ENCODE results near the gene PPP1R14B.

Gene PPP1R14B

GRCh38 chr11:64262271-64263002, 15.7 kb upstream of the PPP1R14B start:
- FAIRE-seq (no peak), DNase-seq (ENCODE audit: insufficient read length, low spot score) (no peak)
- no peak for TF ChIP-seq TAF1 (IDR thresholded peaks at IDR 0.05; ENCODE audit: low read depth, low read length)

DNA sequence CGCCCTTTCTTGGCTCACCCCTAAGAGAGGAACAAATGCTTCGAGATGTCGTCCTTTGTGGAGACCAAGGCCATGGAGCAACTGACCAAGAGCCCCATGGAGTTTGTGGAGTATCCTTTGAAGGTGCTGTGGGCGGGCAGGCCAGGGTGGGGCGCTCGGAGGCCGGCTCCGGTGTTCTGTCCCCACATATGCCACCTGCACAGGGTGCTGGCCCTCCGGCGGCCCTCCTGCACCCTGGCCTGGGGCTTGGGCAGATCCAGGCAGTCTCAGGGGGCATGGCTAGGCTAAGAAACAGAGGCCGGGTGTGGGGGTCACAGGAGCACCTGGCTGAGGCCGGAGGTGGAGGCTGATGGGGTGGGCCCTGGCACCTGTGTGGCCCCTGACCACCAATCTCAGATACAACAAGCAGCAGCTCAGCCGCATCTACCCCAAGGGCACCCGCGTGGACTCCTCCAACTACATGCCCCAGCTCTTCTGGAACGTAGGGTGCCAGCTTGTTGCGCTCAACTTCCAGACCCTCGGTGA, 14.9 kb upstream of the PPP1R14B start:
- FAIRE-seq (no peak), DNase-seq (ENCODE audit: insufficient read length, low spot score) (no peak)
- TF ChIP-seq POLR2A (IDR thresholded peaks at IDR 0.05; ENCODE audit: low read depth, low read length) (no peak), PAX5 (IDR thresholded peaks at IDR 0.05; ENCODE audit: insufficient read depth, low read length, severe bottlenecking) (no peak), POLR2AphosphoS5 (IDR thresholded peaks at IDR 0.05; ENCODE audit: low read depth, low read length) (no peak), SPI1 (IDR thresholded peaks at IDR 0.05; ENCODE audit: low read depth, low read length) (no peak), TAF1 (IDR thresholded peaks at IDR 0.05; ENCODE audit: low read depth, low read length) (no peak), POU2F2 (IDR thresholded peaks at IDR 0.05; ENCODE audit: low read depth, low read length) (no peak)

- TF ChIP-seq PAX5 (IDR thresholded peaks at IDR 0.05; ENCODE audit: insufficient read depth, low read length, severe bottlenecking) (no peak), SPI1 (IDR thresholded peaks at IDR 0.05; ENCODE audit: low read depth, low read length) (no peak), POLR2AphosphoS5 (IDR thresholded peaks at IDR 0.05; ENCODE audit: low read depth, low read length) (no peak), POLR2A (IDR thresholded peaks at IDR 0.05; ENCODE audit: low read depth, low read length) (no peak), TAF1 (IDR thresholded peaks at IDR 0.05; ENCODE audit: low read depth, low read length) (no peak), POU2F2 (IDR thresholded peaks at IDR 0.05; ENCODE audit: low read depth, low read length) (no peak)
- DNase-seq (ENCODE audit: insufficient read length, low spot score) = no peak
- no peak for FAIRE-seq
Measured at GRCh38 chr11:64260147-64260708, 13.5 kb upstream of the PPP1R14B start.

DNA sequence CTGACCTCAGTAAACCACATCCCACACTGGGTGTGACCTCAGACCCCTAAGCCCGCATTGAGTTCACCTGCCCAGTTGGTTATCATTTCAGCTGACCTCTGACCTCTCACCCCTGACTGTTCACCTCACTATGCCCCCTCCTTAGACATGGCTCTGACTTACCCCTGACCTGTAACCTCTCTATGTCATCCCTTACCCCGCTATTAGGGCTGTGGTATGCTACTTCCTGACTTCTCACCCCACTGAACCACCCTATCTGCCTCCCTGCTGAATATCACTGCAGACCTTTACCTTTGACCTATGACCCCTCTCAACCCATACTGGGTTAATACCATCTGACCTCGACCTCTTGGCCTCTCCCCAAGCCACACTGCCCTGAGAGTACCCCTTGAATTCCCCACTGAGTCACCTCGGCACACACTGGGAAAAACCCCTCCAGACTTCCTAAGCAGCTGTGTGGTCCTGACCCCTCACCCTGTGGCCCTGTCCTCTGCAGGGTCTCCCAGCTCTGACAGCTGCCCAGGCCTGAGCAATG, 12.9 kb upstream of the PPP1R14B start:
- FAIRE-seq = no peak
- TF ChIP-seq POLR2AphosphoS5 (IDR thresholded peaks at IDR 0.05; ENCODE audit: low read depth, low read length) (no peak), POU2F2 (IDR thresholded peaks at IDR 0.05; ENCODE audit: low read depth, low read length) (no peak), TAF1 (IDR thresholded peaks at IDR 0.05; ENCODE audit: low read depth, low read length) (no peak), PAX5 (IDR thresholded peaks at IDR 0.05; ENCODE audit: insufficient read depth, low read length, severe bottlenecking) (no peak), POLR2A (IDR thresholded peaks at IDR 0.05; ENCODE audit: low read depth, low read length) (no peak)

GRCh38 chr11:64258946-64259532, 12.3 kb upstream of the PPP1R14B start:
- TF ChIP-seq SPI1 (IDR thresholded peaks at IDR 0.05; ENCODE audit: low read depth, low read length) = no peak
- TF ChIP-seq PAX5 (IDR thresholded peaks at IDR 0.05; ENCODE audit: insufficient read depth, low read length, severe bottlenecking) = no peak
- TF ChIP-seq TAF1 (IDR thresholded peaks at IDR 0.05; ENCODE audit: low read depth, low read length) = no peak
- no peak for TF ChIP-seq POLR2AphosphoS5 (IDR thresholded peaks at IDR 0.05; ENCODE audit: low read depth, low read length)
- DNase-seq (ENCODE audit: insufficient read length, low spot score) = no peak
- FAIRE-seq = no peak

More for the DNA sequence above, 12.9 kb upstream of the PPP1R14B start:
- no peak for DNase-seq (ENCODE audit: insufficient read length, low spot score)

GRCh38 chr11:64258356-64258755, 11.6 kb upstream of the PPP1R14B start:
- DNase-seq (ENCODE audit: insufficient read length, low spot score) = no peak
- FAIRE-seq = no peak
- TF ChIP-seq POLR2A (IDR thresholded peaks at IDR 0.05; ENCODE audit: low read depth, low read length) (no peak), TAF1 (IDR thresholded peaks at IDR 0.05; ENCODE audit: low read depth, low read length) (no peak), POLR2AphosphoS5 (IDR thresholded peaks at IDR 0.05; ENCODE audit: low read depth, low read length) (no peak), POU2F2 (IDR thresholded peaks at IDR 0.05; ENCODE audit: low read depth, low read length) (no peak), PAX5 (IDR thresholded peaks at IDR 0.05; ENCODE audit: insufficient read depth, low read length, severe bottlenecking) (no peak), SPI1 (IDR thresholded peaks at IDR 0.05; ENCODE audit: low read depth, low read length) (no peak)

DNA sequence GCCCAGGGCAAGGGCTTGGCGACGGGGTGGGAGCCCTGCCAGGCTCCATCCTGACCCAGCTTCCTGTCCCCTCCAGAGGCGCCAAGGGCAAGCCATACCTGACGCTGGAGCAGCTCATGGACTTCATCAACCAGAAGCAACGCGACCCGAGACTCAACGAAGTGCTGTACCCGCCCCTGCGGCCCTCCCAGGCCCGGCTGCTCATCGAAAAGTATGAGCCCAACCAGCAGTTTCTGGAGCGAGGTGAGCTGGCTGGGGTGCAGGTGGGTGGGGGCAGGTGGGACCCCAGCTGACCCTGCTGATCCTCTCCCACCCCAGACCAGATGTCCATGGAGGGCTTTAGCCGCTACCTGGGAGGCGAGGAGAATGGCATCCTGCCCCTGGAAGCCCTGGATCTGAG, 9.6 kb upstream of the PPP1R14B start:
- DNase-seq (ENCODE audit: insufficient read length, low spot score) (no peak), FAIRE-seq (no peak)
- TF ChIP-seq POLR2A (IDR thresholded peaks at IDR 0.05; ENCODE audit: low read depth, low read length) = no peak
- no peak for TF ChIP-seq TAF1 (IDR thresholded peaks at IDR 0.05; ENCODE audit: low read depth, low read length)
- no peak for TF ChIP-seq POLR2AphosphoS5 (IDR thresholded peaks at IDR 0.05; ENCODE audit: low read depth, low read length)
- no peak for TF ChIP-seq PAX5 (IDR thresholded peaks at IDR 0.05; ENCODE audit: insufficient read depth, low read length, severe bottlenecking)
- no peak for TF ChIP-seq POU2F2 (IDR thresholded peaks at IDR 0.05; ENCODE audit: low read depth, low read length)
- no peak for TF ChIP-seq SPI1 (IDR thresholded peaks at IDR 0.05; ENCODE audit: low read depth, low read length)

DNA sequence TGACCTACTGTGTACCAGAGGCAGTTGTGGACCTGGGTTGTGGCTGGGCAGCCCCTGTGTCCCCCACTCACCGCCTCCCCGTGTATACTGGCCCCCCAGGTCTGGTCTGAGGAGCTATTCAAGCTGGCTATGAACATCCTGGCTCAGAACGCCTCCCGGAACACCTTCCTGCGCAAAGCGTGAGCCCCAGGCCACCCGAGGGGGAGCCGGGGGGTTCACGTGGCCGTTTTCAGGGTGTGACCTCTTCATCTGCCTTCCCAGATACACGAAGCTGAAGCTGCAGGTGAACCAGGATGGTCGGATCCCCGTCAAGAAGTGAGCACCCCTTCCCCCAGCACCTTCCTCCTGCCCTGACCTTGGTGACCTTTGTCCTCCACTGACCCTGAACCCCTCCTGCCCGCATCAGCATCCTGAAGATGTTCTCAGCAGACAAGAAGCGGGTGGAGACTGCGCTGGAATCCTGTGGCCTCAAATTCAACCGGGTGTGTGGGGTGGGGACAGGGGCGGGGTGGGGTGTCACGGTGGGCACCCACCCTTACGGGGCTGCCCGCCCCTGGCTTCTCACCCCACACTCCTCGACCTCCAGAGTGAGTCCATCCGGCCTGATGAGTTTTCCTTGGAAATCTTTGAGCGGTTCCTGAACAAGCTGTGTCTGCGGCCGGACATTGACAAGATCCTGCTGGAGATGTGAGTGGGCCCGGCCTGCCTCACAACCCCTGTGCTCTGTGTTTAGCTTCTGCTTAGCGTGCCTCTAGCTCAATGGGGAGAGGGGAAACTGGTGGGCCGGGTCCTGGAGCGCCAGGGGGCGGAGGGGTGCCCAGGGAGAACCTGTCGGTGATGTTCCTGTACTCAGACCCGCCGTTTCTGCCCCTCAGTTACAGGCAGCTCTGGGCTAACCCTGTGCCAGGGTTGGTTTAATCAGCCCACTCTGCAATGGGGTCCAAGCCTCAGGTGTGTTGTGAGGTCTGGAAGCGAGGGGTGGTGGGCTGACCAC, 8.7 kb upstream of the PPP1R14B start:
- no peak for DNase-seq (ENCODE audit: insufficient read length, low spot score)
- no peak for FAIRE-seq
- TF ChIP-seq POLR2A (IDR thresholded peaks at IDR 0.05; ENCODE audit: low read depth, low read length) (no peak), SPI1 (IDR thresholded peaks at IDR 0.05; ENCODE audit: low read depth, low read length) (no peak), PAX5 (IDR thresholded peaks at IDR 0.05; ENCODE audit: insufficient read depth, low read length, severe bottlenecking) (no peak), POLR2AphosphoS5 (IDR thresholded peaks at IDR 0.05; ENCODE audit: low read depth, low read length) (no peak), POU2F2 (IDR thresholded peaks at IDR 0.05; ENCODE audit: low read depth, low read length) (no peak), TAF1 (IDR thresholded peaks at IDR 0.05; ENCODE audit: low read depth, low read length) (no peak)
